Measurements from ENCODE around the gene SPACA7. TPM values are rescaled to one million over a fixed set of nuclear protein-coding genes. Genes with fewer than 3 reads are reported as not detected.
"Not testable (repeated sequence)": the region's sequence is repeated elsewhere in the genome, so short reads cannot be mapped to it uniquely, and the experiment has no call there.

Gene SPACA7
- total RNA-seq, 1 experiment from 2014 or later, result not detected

- intact Hi-C loops (cut with micrococcal nuclease); H2AFZ ChIP-seq (ENCODE audit: low read depth, low read length, poor library complexity, severe bottlenecking); H3K4me3 ChIP-seq (replicated peaks in 1 of 2; ENCODE audit: low read depth in 1 of 2, low read length in 2 of 2); H3K79me2 ChIP-seq (ENCODE audit: insufficient read depth, low read length); H3K9ac ChIP-seq (ENCODE audit: low read length); H3K4me1 ChIP-seq (ENCODE audit: control insufficient read depth in 1 of 2, insufficient read depth in 2 of 2, low read length in 2 of 2); H3K27ac ChIP-seq (ENCODE audit: low read depth, low read length); ATAC-seq; DNase-seq (ENCODE audit: low read depth, low spot score); H3K4me2 ChIP-seq (ENCODE audit: low read length); BruUV-seq (replicated peaks); H3K9me3 ChIP-seq (ENCODE audit: control insufficient read depth in 1 of 2, insufficient read depth in 1 of 2, low read depth in 1 of 2, low read length in 2 of 2); H3K27me3 ChIP-seq (ENCODE audit: insufficient read depth, low read length); CTCF ChIA-PET; H3K9me2 ChIP-seq (ENCODE audit: insufficient read depth); POLR2A ChIA-PET; H4K20me1 ChIP-seq (ENCODE audit: insufficient read depth); RAD21 ChIA-PET (ENCODE audit: low non-redundant PET in 1 of 2, low total read pairs in 2 of 2, uncharacterized antibody in 2 of 2, unreplicated experiment in 2 of 2); H3K36me3 ChIP-seq (ENCODE audit: control insufficient read depth in 1 of 2, insufficient read depth in 2 of 2, low read length in 2 of 2): not testable (repeated sequence)
Measured at GRCh38 chr13:112398347-112398746, 22.2 kb downstream of the SPACA7 start.

GRCh38 chr13:112409828-112410227 lies 33.7 kb downstream of the SPACA7 start:
- DNase-seq (ENCODE audit: low read depth, low spot score); H3K27me3 ChIP-seq (ENCODE audit: insufficient read depth, low read length); intact Hi-C loops (cut with micrococcal nuclease); POLR2A ChIA-PET; H3K9me2 ChIP-seq (ENCODE audit: insufficient read depth); H3K9me3 ChIP-seq (ENCODE audit: control insufficient read depth in 1 of 2, insufficient read depth in 1 of 2, low read depth in 1 of 2, low read length in 2 of 2); H3K79me2 ChIP-seq (ENCODE audit: insufficient read depth, low read length); H3K36me3 ChIP-seq (ENCODE audit: control insufficient read depth in 1 of 2, insufficient read depth in 2 of 2, low read length in 2 of 2); H3K4me2 ChIP-seq (ENCODE audit: low read length); H3K9ac ChIP-seq (ENCODE audit: low read length); RAD21 ChIA-PET (ENCODE audit: low non-redundant PET in 1 of 2, low total read pairs in 2 of 2, uncharacterized antibody in 2 of 2, unreplicated experiment in 2 of 2); BruUV-seq (replicated peaks); H3K4me3 ChIP-seq (replicated peaks in 1 of 2; ENCODE audit: low read depth in 1 of 2, low read length in 2 of 2); CTCF ChIA-PET; H3K4me1 ChIP-seq (ENCODE audit: control insufficient read depth in 1 of 2, insufficient read depth in 2 of 2, low read length in 2 of 2); H3K27ac ChIP-seq (ENCODE audit: low read depth, low read length); H4K20me1 ChIP-seq (ENCODE audit: insufficient read depth); ATAC-seq; H2AFZ ChIP-seq (ENCODE audit: low read depth, low read length, poor library complexity, severe bottlenecking): not testable (repeated sequence)

DNA sequence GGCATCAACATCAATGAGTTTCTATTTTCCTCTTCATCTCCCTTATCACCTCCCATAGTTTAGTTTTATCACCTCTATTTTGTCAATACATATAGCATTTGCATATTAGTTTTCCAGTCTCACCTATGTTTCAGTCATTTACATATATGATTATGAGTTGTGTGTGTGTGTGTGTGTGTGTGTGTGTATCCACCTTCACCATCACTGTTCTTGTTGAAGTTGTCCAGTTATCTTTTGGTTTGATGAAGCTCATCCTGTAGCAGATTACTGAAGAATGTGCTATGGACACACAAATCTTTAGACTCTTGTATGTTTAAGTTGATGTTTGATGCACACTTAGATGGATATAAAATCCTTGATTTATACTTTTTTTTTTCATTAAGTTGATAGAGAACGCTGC lies 40.5 kb downstream of the SPACA7 start:
- Histone ChIP-seq H3K79me2 (ENCODE audit: insufficient read depth, low read length) (no peaks in the 10 kb centered on the region), H2AFZ (ENCODE audit: low read depth, low read length, poor library complexity, severe bottlenecking) (no peak overlapping the region), H3K9me3 (ENCODE audit: control insufficient read depth in 1 of 2, insufficient read depth in 1 of 2, low read depth in 1 of 2, low read length in 2 of 2) (peaks cover 8 to 13% of the 10 kb centered on the region in 2 experiments; a peak in 2 of 4 replicates), H3K36me3 (ENCODE audit: control insufficient read depth in 1 of 2, insufficient read depth in 2 of 2, low read length in 2 of 2) (no peaks in the 10 kb centered on the region), H3K27ac (ENCODE audit: low read depth, low read length) (no peak overlapping the region), H3K4me3 (replicated peaks in 1 of 2; ENCODE audit: low read depth in 1 of 2, low read length in 2 of 2) (no peak overlapping the region), H3K9me2 (ENCODE audit: insufficient read depth) (no peaks in the 10 kb centered on the region), H3K4me2 (ENCODE audit: low read length) (no peak overlapping the region), H3K9ac (ENCODE audit: low read length) (no peak overlapping the region), H3K27me3 (ENCODE audit: insufficient read depth, low read length) (no peaks in the 10 kb centered on the region), H3K4me1 (ENCODE audit: control insufficient read depth in 1 of 2, insufficient read depth in 2 of 2, low read length in 2 of 2) (no peaks in the 10 kb centered on the region), H4K20me1 (ENCODE audit: insufficient read depth) (no peaks in the 10 kb centered on the region)
- no TSS peak for BruUV-seq (replicated peaks)
- CTCF ChIA-PET, result no interaction called here
- TF ChIP-seq SRF (IDR thresholded peaks at IDR 0.05; ENCODE audit: low read depth) (no peak), EGR1 (IDR thresholded peaks at IDR 0.05; ENCODE audit: low read depth) (no peak), TCF7L2 (IDR thresholded peaks at IDR 0.05; ENCODE audit: borderline replicate concordance, extremely low read depth, insufficient read depth, insufficient read length) (no peak), SIN3A (IDR thresholded peaks at IDR 0.05; ENCODE audit: low read depth) (no peak)
- TF ChIP-seq, protein P1, sequence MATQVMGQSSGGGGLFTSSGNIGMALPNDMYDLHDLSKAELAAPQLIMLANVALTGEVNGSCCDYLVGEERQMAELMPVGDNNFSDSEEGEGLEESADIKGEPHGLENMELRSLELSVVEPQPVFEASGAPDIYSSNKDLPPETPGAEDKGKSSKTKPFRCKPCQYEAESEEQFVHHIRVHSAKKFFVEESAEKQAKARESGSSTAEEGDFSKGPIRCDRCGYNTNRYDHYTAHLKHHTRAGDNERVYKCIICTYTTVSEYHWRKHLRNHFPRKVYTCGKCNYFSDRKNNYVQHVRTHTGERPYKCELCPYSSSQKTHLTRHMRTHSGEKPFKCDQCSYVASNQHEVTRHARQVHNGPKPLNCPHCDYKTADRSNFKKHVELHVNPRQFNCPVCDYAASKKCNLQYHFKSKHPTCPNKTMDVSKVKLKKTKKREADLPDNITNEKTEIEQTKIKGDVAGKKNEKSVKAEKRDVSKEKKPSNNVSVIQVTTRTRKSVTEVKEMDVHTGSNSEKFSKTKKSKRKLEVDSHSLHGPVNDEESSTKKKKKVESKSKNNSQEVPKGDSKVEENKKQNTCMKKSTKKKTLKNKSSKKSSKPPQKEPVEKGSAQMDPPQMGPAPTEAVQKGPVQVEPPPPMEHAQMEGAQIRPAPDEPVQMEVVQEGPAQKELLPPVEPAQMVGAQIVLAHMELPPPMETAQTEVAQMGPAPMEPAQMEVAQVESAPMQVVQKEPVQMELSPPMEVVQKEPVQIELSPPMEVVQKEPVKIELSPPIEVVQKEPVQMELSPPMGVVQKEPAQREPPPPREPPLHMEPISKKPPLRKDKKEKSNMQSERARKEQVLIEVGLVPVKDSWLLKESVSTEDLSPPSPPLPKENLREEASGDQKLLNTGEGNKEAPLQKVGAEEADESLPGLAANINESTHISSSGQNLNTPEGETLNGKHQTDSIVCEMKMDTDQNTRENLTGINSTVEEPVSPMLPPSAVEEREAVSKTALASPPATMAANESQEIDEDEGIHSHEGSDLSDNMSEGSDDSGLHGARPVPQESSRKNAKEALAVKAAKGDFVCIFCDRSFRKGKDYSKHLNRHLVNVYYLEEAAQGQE (IDR thresholded peaks at IDR 0.05; ENCODE audit: low read depth), result no peak
- TF ChIP-seq, protein P2, sequence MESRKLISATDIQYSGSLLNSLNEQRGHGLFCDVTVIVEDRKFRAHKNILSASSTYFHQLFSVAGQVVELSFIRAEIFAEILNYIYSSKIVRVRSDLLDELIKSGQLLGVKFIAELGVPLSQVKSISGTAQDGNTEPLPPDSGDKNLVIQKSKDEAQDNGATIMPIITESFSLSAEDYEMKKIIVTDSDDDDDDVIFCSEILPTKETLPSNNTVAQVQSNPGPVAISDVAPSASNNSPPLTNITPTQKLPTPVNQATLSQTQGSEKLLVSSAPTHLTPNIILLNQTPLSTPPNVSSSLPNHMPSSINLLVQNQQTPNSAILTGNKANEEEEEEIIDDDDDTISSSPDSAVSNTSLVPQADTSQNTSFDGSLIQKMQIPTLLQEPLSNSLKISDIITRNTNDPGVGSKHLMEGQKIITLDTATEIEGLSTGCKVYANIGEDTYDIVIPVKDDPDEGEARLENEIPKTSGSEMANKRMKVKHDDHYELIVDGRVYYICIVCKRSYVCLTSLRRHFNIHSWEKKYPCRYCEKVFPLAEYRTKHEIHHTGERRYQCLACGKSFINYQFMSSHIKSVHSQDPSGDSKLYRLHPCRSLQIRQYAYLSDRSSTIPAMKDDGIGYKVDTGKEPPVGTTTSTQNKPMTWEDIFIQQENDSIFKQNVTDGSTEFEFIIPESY (IDR thresholded peaks at IDR 0.05; ENCODE audit: extremely low read depth, insufficient replicate concordance, low read length), result no peak
- RAD21 ChIA-PET (ENCODE audit: low non-redundant PET in 1 of 2, low total read pairs in 2 of 2, uncharacterized antibody in 2 of 2, unreplicated experiment in 2 of 2), result no interaction called here
- intact Hi-C loops (cut with micrococcal nuclease), result no loop called here
- DNase-seq (ENCODE audit: low read depth, low spot score) (no peak), ATAC-seq (no peak)
- POLR2A ChIA-PET, result no interaction called here

All from HCT116 (cell line).